NCI-H2029 (cell line): ENCODE results near the gene LAYN.

Source experiments
- DNase-seq: peaks from one replicate; lab custom pipeline; 2025; lab: John Stamatoyannopoulos, UW

LAYN gene

GRCh38 chr11:111540114-111540936, at the start of gene LAYN:
LAYN (plus strand) TSS chr11:111540720; CDS start chr11:111540844, 124 bp downstream.
- no peak for DNase-seq

- DNase-seq: no peak
Measured at GRCh38 chr11:111494040-111494439, 46.5 kb upstream of the LAYN start.

- DNase-seq: no peak
Measured at GRCh38 chr11:111499483-111499882, 41.0 kb upstream of the LAYN start.

GRCh38 chr11:111500481-111500880, 40.0 kb upstream of the LAYN start:
- DNase-seq: no peak

- no peak for DNase-seq
Measured at GRCh38 chr11:111502611-111503010, 37.9 kb upstream of the LAYN start.

GRCh38 chr11:111510311-111510710, 30.2 kb upstream of the LAYN start:
- DNase-seq: no peak

GRCh38 chr11:111512296-111513239, 28.0 kb upstream of the LAYN start, which contains the start of gene BTG4:
BTG4 (minus strand) TSS chr11:111512386; CDS start chr11:111498776, 13,610 bp downstream.
- no peak for DNase-seq

- no peak for DNase-seq
Measured at GRCh38 chr11:111513240-111513605, 27.3 kb upstream of the LAYN start.

GRCh38 chr11:111514216-111515031, 26.1 kb upstream of the LAYN start, which contains the start of gene HOATZ:
HOATZ (plus strand) TSS chr11:111514778; CDS start chr11:111514785, 7 bp downstream.
- DNase-seq: no peak

GRCh38 chr11:111515591-111515990, 24.9 kb upstream of the LAYN start:
- DNase-seq: no peak

GRCh38 chr11:111518668-111519067, 21.9 kb upstream of the LAYN start:
- no peak for DNase-seq

GRCh38 chr11:111520560-111520959, 20.0 kb upstream of the LAYN start:
- DNase-seq: no peak

GRCh38 chr11:111521135-111521534, 19.4 kb upstream of the LAYN start:
- no peak for DNase-seq

GRCh38 chr11:111522426-111522825, 18.1 kb upstream of the LAYN start:
- DNase-seq: no peak

- DNase-seq: no peak
Measured at GRCh38 chr11:111523343-111523742, 17.2 kb upstream of the LAYN start.

- DNase-seq: no peak
Measured at GRCh38 chr11:111524056-111524455, 16.5 kb upstream of the LAYN start.

- DNase-seq: no peak
Measured at GRCh38 chr11:111525456-111525855, 15.1 kb upstream of the LAYN start.

- no peak for DNase-seq
Measured at GRCh38 chr11:111526501-111526900, 14.0 kb upstream of the LAYN start.

GRCh38 chr11:111527279-111527678, 13.2 kb upstream of the LAYN start:
- DNase-seq: no peak

- no peak for DNase-seq
Measured at GRCh38 chr11:111528557-111528956, 12.0 kb upstream of the LAYN start.

- no peak for DNase-seq
Measured at GRCh38 chr11:111530091-111530490, 10.4 kb upstream of the LAYN start.

GRCh38 chr11:111531136-111531535, 9.4 kb upstream of the LAYN start:
- no peak for DNase-seq
